IPS DF 6.9 (cell line): ENCODE measurements around the gene LKAAEAR1.
"Not testable (repeated sequence)": the region's sequence is repeated elsewhere in the genome, so short reads cannot be mapped to it uniquely, and the experiment has no call there.

Experiments
- DNase-seq: peaks from one replicate; pipeline ENCODE4 v3.0.0-alpha.2; 2013; ENCODE audit warnings: low read depth, low spot score
- H3K27ac ChIP-seq: one replicate; pipeline ENCODE4 v1.5.1; 2013; ENCODE audit warnings: low read length, control low read depth
- H3K27me3 ChIP-seq: 2 replicates; pipeline ENCODE4 v1.6.1; 2013; ENCODE audit warnings: mild to moderate bottlenecking, low read length; ENCODE audit not compliant: control insufficient read depth, insufficient read depth
- H3K36me3 ChIP-seq: 2 replicates; pipeline ENCODE4 v1.6.1; 2013; ENCODE audit warnings: low read length; ENCODE audit not compliant: control insufficient read depth, insufficient read depth
- H3K4me1 ChIP-seq: 2 replicates; pipeline ENCODE4 v1.6.1; 2013; ENCODE audit warnings: low read length; ENCODE audit not compliant: control insufficient read depth, insufficient read depth
- H3K4me3 ChIP-seq: 2 replicates; pipeline ENCODE4 v1.5.1; 2013; ENCODE audit warnings: mild to moderate bottlenecking, low read length
- H3K9me3 ChIP-seq: 2 replicates; pipeline ENCODE4 v1.6.1; 2013; ENCODE audit warnings: low read length, inconsistent platforms; ENCODE audit not compliant: control insufficient read depth, insufficient read depth
- WGBS: extraction: QIAGEN DNeasy Blood & Tissue Kit; methylation state at CpG from one replicate; pipeline ENCODE4 v1.1.7; 2013; ENCODE audit warnings: mixed read lengths, missing lambda C conversion rate; ENCODE audit not compliant: insufficient read length, insufficient coverage; 5-methylcytosine and 5-hydroxymethylcytosine counted together

Gene LKAAEAR1

GRCh38 chr20:64117432-64117777 is 33.2 kb upstream of the LKAAEAR1 start:
- not testable (repeated sequence) for H3K4me3 ChIP-seq, H3K36me3 ChIP-seq, H3K9me3 ChIP-seq, H3K27ac ChIP-seq, DNase-seq, H3K4me1 ChIP-seq, H3K27me3 ChIP-seq
- no CpG with 5 or more reads among the region's 6 CpGs for WGBS

- H3K4me3 ChIP-seq: no peak overlapping the region
- no peaks in the 10 kb centered on the region for H3K36me3 ChIP-seq
- no peak for DNase-seq
- no peak overlapping the region for H3K27ac ChIP-seq
- no peaks in the 10 kb centered on the region for H3K4me1 ChIP-seq
- H3K9me3 ChIP-seq: no peaks in the 10 kb centered on the region
- no CpG with 5 or more reads among the region's 17 CpGs for WGBS
- no peaks in the 10 kb centered on the region for H3K27me3 ChIP-seq
Observed at GRCh38 chr20:64116541-64117431, 32.6 kb upstream of the LKAAEAR1 start.

- Histone ChIP-seq H3K36me3 (no peaks in the 10 kb centered on the region), H3K9me3 (no peaks in the 10 kb centered on the region), H3K27me3 (no peaks in the 10 kb centered on the region), H3K27ac (no peak overlapping the region), H3K4me1 (no peaks in the 10 kb centered on the region), H3K4me3 (no peak overlapping the region)
- DNase-seq: no peak
- no CpG with 5 or more reads among the region's 21 CpGs for WGBS
Observed at GRCh38 chr20:64116016-64116415, 31.8 kb upstream of the LKAAEAR1 start.

- no CpG with 5 or more reads among the region's 14 CpGs for WGBS
- no peak for DNase-seq
- Histone ChIP-seq H3K9me3 (no peaks in the 10 kb centered on the region), H3K4me1 (no peaks in the 10 kb centered on the region), H3K27me3 (no peaks in the 10 kb centered on the region), H3K27ac (no peak overlapping the region), H3K36me3 (no peaks in the 10 kb centered on the region), H3K4me3 (no peak overlapping the region)
Observed at GRCh38 chr20:64115171-64115911, 31.1 kb upstream of the LKAAEAR1 start.

GRCh38 chr20:64114356-64114971 is 30.3 kb upstream of the LKAAEAR1 start:
- no peak for DNase-seq
- Histone ChIP-seq H3K4me1 (no peaks in the 10 kb centered on the region), H3K27ac (no peak overlapping the region), H3K36me3 (no peaks in the 10 kb centered on the region), H3K4me3 (no peak overlapping the region), H3K9me3 (no peaks in the 10 kb centered on the region), H3K27me3 (no peaks in the 10 kb centered on the region)
- no CpG with 5 or more reads among the region's 14 CpGs for WGBS

- Histone ChIP-seq H3K36me3 (no peaks in the 10 kb centered on the region), H3K4me3 (no peak overlapping the region), H3K4me1 (no peaks in the 10 kb centered on the region), H3K9me3 (no peaks in the 10 kb centered on the region), H3K27ac (no peak overlapping the region), H3K27me3 (no peaks in the 10 kb centered on the region)
- WGBS: no CpG with 5 or more reads among the region's 13 CpGs
- DNase-seq: no peak
Observed at GRCh38 chr20:64113796-64114355, 29.7 kb upstream of the LKAAEAR1 start.

- H3K27ac ChIP-seq: no peak overlapping the region
- H3K36me3 ChIP-seq: no peaks in the 10 kb centered on the region
- H3K4me3 ChIP-seq: no peak overlapping the region
- WGBS: no CpG with 5 or more reads among the region's 6 CpGs
- H3K27me3 ChIP-seq: no peaks in the 10 kb centered on the region
- no peaks in the 10 kb centered on the region for H3K9me3 ChIP-seq
- no peak for DNase-seq
- H3K4me1 ChIP-seq: no peaks in the 10 kb centered on the region
Observed at GRCh38 chr20:64113444-64113775, 29.2 kb upstream of the LKAAEAR1 start.

GRCh38 chr20:64112691-64113443 is 28.7 kb upstream of the LKAAEAR1 start:
- Histone ChIP-seq H3K9me3 (no peaks in the 10 kb centered on the region), H3K27ac (no peak overlapping the region), H3K4me1 (no peaks in the 10 kb centered on the region), H3K27me3 (no peaks in the 10 kb centered on the region), H3K4me3 (no peak overlapping the region), H3K36me3 (no peaks in the 10 kb centered on the region)
- WGBS: no CpG with 5 or more reads among the region's 18 CpGs
- DNase-seq: no peak

GRCh38 chr20:64111841-64112641 is 27.8 kb upstream of the LKAAEAR1 start:
- H3K4me1 ChIP-seq: no peaks in the 10 kb centered on the region
- no peaks in the 10 kb centered on the region for H3K27me3 ChIP-seq
- no peaks in the 10 kb centered on the region for H3K36me3 ChIP-seq
- no peak for DNase-seq
- WGBS: no CpG with 5 or more reads among the region's 19 CpGs
- H3K27ac ChIP-seq: no peak overlapping the region
- no peak overlapping the region for H3K4me3 ChIP-seq
- H3K9me3 ChIP-seq: no peaks in the 10 kb centered on the region
